ENCODE data around the gene AVL9.
A peak's percentile ranks its signal among the peaks of the same experiment; 100 is the strongest.
"Not testable (repeated sequence)": the region's sequence is repeated elsewhere in the genome, so short reads cannot be mapped to it uniquely, and the experiment has no call there.

The AVL9 gene

GRCh38 chr7:32496052-32496813, 944 bp downstream of the AVL9 start:
- DNase-seq (ENCODE audit: low spot score), result no peak

- not testable (repeated sequence) for DNase-seq (ENCODE audit: low spot score)
Observed at GRCh38 chr7:32499755-32500154, 4.5 kb downstream of the AVL9 start.

DNA sequence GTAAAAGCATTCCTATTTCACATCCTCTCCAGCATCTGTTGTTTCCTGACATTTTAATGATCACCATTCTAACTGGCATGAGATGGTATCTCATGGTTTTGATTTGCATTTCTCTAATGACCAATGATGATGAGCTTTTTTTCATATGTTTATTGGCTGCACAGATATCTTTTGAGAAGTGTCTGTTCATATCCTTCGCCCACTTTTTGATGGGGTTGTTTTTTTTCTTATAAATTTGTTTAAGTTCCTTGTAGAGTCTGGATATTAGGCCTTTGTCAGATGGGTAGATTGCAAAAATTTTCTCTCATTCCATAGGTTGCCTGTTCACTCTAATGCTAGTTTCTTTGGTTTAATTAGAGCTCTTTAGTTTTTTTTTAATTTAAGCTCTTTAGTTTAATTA, 4.9 kb downstream of the AVL9 start:
- not testable (repeated sequence) for DNase-seq (ENCODE audit: low spot score)

DNA sequence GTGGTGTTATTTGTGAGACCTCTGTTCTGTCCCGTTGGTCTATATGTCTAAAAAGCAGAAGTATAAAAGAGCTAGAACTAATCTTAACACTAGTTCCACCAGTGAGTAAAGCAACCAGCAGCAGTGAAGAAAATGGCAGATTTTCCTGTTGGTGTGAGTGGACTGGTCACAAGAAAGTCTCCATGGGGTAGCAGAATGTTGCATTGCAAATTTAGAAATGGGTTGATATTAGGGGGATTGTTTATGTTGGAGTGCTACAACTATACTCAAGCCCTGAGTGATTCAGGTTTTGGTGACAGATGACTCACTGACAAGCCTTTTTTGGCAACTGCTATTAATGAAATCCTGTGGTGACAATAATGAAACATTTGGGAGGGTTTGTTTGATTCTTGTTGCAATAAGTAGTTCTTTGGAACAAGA, 5.6 kb downstream of the AVL9 start:
- peak; percentile 41 for DNase-seq (ENCODE audit: low spot score)

- DNase-seq (ENCODE audit: low spot score), result peak; percentile 31
Observed at GRCh38 chr7:32501522-32501921, 6.2 kb downstream of the AVL9 start.

GRCh38 chr7:32502728-32503127, 7.4 kb downstream of the AVL9 start:
- no peak for DNase-seq (ENCODE audit: low spot score)

DNA sequence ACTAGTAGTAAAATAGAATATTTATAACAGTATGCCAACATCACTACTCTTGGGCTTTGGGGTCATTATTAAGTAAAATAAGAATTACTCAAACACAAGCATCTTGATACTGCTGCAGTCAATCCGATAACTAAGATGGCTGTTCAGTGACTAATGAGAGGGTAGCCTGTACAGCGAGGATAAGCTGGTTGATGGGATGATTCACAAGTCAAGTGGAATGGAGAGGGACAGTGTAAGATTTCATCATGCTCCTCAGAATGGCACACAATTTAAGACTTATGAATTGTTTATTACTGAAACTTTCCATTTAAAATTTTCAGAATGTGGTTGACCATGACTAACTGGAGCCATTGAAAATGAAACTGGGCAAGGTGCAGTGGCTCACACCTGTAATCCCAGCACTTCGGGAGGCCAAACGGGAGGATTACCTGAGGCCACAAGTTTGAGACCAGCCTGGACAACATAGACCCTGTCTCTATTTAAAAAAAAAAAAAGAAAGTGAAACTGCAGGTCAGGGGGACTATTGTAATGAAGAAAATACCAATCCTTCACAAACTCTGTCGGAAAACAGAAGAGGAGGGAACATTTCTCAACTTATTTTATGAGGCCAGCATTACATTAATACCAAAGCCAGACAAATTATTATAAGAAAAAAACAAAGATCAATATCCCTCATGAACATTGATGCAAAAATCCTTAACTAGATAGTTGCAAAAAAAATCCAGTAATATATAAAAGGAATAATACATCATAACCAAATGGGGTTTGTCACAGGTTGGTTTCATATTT, 11.2 kb downstream of the AVL9 start:
- peak; percentile 63 for DNase-seq (ENCODE audit: low spot score)

- DNase-seq (ENCODE audit: low spot score), result no peak
Observed at GRCh38 chr7:32507414-32507813, 12.1 kb downstream of the AVL9 start.

GRCh38 chr7:32511791-32512190, 16.5 kb downstream of the AVL9 start:
- no peak for DNase-seq (ENCODE audit: low spot score)

- DNase-seq (ENCODE audit: low spot score), result no peak
Observed at GRCh38 chr7:32513210-32513609, 17.9 kb downstream of the AVL9 start.

GRCh38 chr7:32515890-32516550, 20.7 kb downstream of the AVL9 start:
- DNase-seq (ENCODE audit: low spot score), result no peak

DNA sequence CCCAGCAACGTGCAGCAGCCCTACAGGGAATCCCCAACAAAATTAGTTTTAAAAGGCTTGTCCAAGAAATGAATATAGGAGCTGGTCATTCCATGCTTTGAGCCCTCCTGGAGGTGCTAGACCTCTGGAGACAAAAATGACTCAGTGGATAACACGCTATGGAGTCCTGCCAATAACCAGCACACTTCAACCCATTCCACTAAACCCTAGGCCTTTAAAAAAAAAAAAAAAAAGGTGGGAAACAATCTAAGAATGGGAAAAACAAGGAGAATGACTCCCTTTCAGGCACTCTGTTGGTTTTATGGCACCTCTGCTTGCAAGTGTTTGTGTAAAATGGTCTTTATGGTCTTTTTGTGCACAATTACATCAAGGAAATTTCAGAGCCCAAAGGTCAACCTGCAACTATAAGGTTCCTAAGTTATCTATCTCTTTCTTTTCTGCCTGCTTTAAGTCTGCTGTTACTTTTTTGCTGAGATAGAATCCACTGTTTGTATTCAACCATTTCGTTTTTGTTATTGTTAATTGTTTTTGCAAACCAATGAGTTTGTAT, 21.3 kb downstream of the AVL9 start:
- DNase-seq (ENCODE audit: low spot score), result no peak

GRCh38 chr7:32518534-32519140, 23.3 kb downstream of the AVL9 start:
- DNase-seq (ENCODE audit: low spot score), result no peak

DNA sequence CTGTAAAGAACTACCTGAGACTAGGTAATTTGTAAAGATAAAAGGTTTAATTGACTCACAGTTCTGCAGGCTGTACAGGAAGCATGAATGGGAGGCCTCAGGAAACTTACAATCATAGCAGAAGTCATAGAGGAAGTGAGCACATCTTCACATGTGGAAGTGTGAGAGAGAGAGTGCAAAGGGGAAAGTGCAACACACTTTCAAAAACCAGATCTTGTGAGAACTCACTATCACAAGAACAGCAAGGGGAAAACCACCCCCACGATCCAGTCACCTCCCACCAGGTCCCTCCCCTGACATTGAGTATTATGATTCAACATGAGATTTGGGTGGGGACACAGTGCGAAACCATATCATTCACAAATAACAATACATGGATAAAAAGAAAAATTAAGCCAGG, 24.5 kb downstream of the AVL9 start:
- DNase-seq (ENCODE audit: low spot score), result no peak

DNA sequence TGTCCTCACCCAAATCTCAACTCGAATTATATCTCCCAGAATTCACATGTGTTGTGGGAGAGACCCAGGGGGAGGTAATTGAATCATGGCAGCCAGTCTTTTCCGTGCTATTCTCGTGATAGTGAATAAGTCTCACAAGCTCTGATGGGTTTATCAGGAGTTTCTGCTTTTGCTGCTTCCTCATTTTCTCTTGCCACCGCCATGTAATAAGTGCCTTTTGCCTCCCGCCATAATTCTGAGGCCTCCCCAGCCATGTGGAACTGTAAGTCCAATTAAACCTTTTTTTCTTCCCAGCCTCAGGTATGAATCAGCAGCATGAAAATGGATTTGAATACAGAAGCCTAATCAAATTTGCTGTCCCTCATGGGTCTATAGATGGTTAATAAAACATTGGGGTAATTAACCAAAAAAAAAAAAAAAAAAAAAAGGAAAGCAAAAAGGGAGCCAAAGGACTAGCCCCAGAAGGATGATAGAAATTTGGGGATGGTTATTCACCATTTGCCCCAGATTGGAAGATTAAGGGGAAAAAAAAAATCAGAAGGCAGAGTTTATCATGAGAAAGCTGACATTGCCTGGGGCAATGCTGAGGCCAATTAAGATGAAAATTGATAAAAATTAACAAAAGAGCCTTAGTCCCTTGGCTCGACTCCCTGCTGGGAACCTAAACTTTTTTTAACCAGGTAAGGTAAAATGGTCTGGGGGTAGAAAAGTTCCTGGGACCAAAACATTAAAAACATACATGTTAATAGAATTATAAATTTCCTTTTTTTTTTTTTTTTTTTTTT, 27.6 kb downstream of the AVL9 start:
- no peak for DNase-seq (ENCODE audit: low spot score)

DNA sequence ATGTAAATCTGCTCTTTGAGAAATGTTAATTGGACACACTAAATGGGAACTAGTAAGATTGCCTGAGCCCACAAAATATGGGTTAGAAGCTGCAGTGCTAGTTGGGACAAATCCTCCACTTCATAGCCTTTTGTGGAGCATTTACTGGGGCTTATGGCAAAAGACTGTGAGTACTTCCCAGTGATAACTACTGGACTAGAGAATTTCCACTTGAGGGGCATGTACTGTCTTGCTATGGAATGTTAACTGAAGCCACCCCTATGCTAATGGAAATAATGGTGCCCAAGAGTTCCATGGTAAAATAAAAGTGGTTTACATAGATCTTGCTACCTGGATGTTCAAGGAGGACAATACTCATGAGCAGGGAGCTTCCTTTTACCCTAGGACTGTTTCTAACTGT, 29.3 kb downstream of the AVL9 start:
- no peak for DNase-seq (ENCODE audit: low spot score)

- no peak for DNase-seq (ENCODE audit: low spot score)
Observed at GRCh38 chr7:32525839-32526238, 30.6 kb downstream of the AVL9 start.

DNA sequence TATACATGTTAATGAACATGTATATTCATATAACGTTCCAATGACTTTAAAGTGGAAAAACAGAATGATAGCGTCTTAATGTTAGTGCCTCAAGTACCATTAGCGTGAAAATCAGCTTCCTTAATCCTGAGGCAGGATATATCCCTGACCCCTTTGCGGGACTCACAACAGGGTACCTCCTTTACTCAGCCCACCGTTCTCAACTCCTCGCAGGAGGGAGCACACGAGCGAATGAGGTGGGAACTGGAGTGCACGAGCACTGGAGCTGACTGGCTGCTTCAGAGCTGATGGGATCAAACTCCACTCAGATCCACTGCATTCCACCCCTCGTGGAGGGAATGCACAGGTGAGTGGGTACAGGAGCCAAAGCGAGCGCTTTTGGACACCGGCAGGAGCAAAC, 36.1 kb downstream of the AVL9 start:
- DNase-seq (ENCODE audit: low spot score), result no peak

DNA sequence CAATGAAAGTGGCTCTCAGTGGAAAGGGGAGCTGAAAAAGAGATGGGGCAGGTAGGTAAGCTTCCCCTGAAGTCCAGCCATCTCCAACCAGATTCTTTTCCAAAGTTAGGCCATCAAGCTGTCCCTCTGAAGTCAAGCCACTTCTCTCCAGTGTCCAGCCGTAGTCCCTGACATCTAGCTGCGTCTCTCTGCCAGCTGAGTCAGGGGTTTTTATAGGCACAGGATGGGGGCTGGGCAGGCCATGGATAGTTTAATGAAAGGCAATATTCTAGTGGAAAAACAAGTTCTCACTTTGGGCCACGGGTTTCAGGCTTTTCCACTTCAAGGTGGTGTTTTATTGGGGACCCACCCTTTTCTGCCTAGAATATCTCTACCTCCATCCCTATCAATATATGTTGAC, 36.8 kb downstream of the AVL9 start:
- DNase-seq (ENCODE audit: low spot score), result no peak

DNA sequence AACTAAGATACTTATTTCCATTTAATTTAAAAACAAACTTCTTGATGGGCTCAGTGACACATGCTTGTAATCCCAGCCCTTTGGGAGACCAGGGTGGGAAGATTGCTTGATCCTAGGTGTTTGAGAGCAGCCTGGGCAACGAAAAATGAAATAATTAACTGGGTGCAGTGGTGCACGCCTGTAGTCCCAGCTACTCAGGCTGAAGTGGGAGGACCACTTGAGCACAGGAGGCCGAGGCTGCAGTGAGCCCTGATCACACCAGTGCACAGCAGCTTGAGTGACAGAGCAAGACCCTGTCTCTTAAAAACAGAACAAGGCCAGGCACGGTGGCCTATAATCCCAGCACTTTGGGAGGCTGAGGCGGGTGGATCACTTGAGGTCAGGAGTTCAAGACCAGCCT, 37.4 kb downstream of the AVL9 start:
- no peak for DNase-seq (ENCODE audit: low spot score)

- DNase-seq (ENCODE audit: low spot score), result no peak
Observed at GRCh38 chr7:32533276-32534029, 38.2 kb downstream of the AVL9 start.

Measured in AG20443 (cell line).